IPS DF 19.7 (cell line): ENCODE results near the gene MICAL2.
"Not testable (repeated sequence)": the region's sequence is repeated elsewhere in the genome, so short reads cannot be mapped to it uniquely, and the experiment has no call there.

ENCODE experiments used
- DNase-seq: peaks from one replicate; pipeline ENCODE4 v3.0.0-alpha.2; 2013; ENCODE audit warnings: low read depth, low spot score

The MICAL2 gene

GRCh38 chr11:12134236-12134585 lies 23.8 kb downstream of the MICAL2 start:
- no peak for DNase-seq

- no peak for DNase-seq
Measured at GRCh38 chr11:12135185-12135584, 24.8 kb downstream of the MICAL2 start.

- DNase-seq: no peak
Measured at GRCh38 chr11:12137005-12137690, 26.8 kb downstream of the MICAL2 start.

- no peak for DNase-seq
Measured at GRCh38 chr11:12137938-12138731, 27.7 kb downstream of the MICAL2 start.

GRCh38 chr11:12139144-12139881 lies 28.9 kb downstream of the MICAL2 start:
- no peak for DNase-seq

GRCh38 chr11:12140186-12140793 lies 29.9 kb downstream of the MICAL2 start:
- DNase-seq: no peak

- no peak for DNase-seq
Measured at GRCh38 chr11:12141283-12141682, 30.9 kb downstream of the MICAL2 start.

- DNase-seq: no peak
Measured at GRCh38 chr11:12142176-12142575, 31.8 kb downstream of the MICAL2 start.

GRCh38 chr11:12142909-12143308 lies 32.5 kb downstream of the MICAL2 start:
- no peak for DNase-seq

GRCh38 chr11:12143461-12144258 lies 33.3 kb downstream of the MICAL2 start:
- no peak for DNase-seq

GRCh38 chr11:12144330-12145174 lies 34.2 kb downstream of the MICAL2 start:
- no peak for DNase-seq

GRCh38 chr11:12146678-12147077 lies 36.3 kb downstream of the MICAL2 start:
- DNase-seq: not testable (repeated sequence)

- no peak for DNase-seq
Measured at GRCh38 chr11:12147827-12148226, 37.4 kb downstream of the MICAL2 start.

- DNase-seq: no peak
Measured at GRCh38 chr11:12148466-12148865, 38.1 kb downstream of the MICAL2 start.

- no peak for DNase-seq
Measured at GRCh38 chr11:12148882-12149281, 38.5 kb downstream of the MICAL2 start.

GRCh38 chr11:12149672-12150225 lies 39.4 kb downstream of the MICAL2 start:
- no peak for DNase-seq

- no peak for DNase-seq
Measured at GRCh38 chr11:12150831-12151382, 40.5 kb downstream of the MICAL2 start.

GRCh38 chr11:12152321-12152720 lies 41.9 kb downstream of the MICAL2 start:
- no peak for DNase-seq

GRCh38 chr11:12154871-12155668 lies 44.7 kb downstream of the MICAL2 start:
- DNase-seq: no peak
